ENCODE data around the gene FGFBP1. TPM values are rescaled to one million over a fixed set of nuclear protein-coding genes. Genes with fewer than 3 reads are reported as not detected.

Gene FGFBP1
- total and polyA plus RNA-seq, 5 donors from 2014 or later, result not detected

GRCh38 chr4:15942283-15942682 is 3.7 kb upstream of the FGFBP1 start:
- no peaks in the 10 kb centered on the region for H3K27me3 Mint-ChIP-seq

GRCh38 chr4:15938182-15938581 is 358 bp downstream of the FGFBP1 start:
- no peaks in the 10 kb centered on the region for H3K27me3 Mint-ChIP-seq

More at GRCh38 chr4:15942283-15942682, 3.7 kb upstream of the FGFBP1 start:
- no peaks in the 10 kb centered on the region for H3K36me3 ChIP-seq (ENCODE audit: control insufficient read depth, insufficient read depth, low read length)
- DNase-seq, result no peak
- no peaks in the 10 kb centered on the region for H3K36me3 Mint-ChIP-seq
- no peak for ATAC-seq (ENCODE audit: low read depth in 2 of 2)
- H3K4me1 Mint-ChIP-seq, result no peaks in the 10 kb centered on the region
- no peak overlapping the region for H3K4me3 ChIP-seq (ENCODE audit: low read depth, low read length)
- no peak overlapping the region for H3K27ac Mint-ChIP-seq
- H3K4me1 ChIP-seq (ENCODE audit: control insufficient read depth, insufficient read depth, low read length, poor library complexity, severe bottlenecking), result no peaks in the 10 kb centered on the region
- H3K9me3 ChIP-seq (ENCODE audit: control insufficient read depth in 2 of 2, low read length in 2 of 2), result no peaks in the 10 kb centered on the region
- no peak overlapping the region for H3K4me3 Mint-ChIP-seq
- H3K9me3 Mint-ChIP-seq, result peaks cover 0 to 2% (median 0%) of the 10 kb centered on the region in 7 donors
- peaks cover 7% of the 10 kb centered on the region for H3K27me3 ChIP-seq (ENCODE audit: control insufficient read depth, insufficient read depth, low read length)
- H3K27ac ChIP-seq (ENCODE audit: insufficient read depth, low read length, poor library complexity, severe bottlenecking), result no peak overlapping the region

GRCh38 chr4:15936495-15936894 is 2.0 kb downstream of the FGFBP1 start:
- Mint-ChIP-seq H3K9me3 (no peaks in the 10 kb centered on the region), H3K4me1 (no peaks in the 10 kb centered on the region), H3K27ac (no peak overlapping the region), H3K36me3 (no peaks in the 10 kb centered on the region), H3K4me3 (no peak overlapping the region), H3K27me3 (peaks cover 3% of the 10 kb centered on the region)
- Histone ChIP-seq H3K9me3 (ENCODE audit: control insufficient read depth in 2 of 2, low read length in 2 of 2) (no peaks in the 10 kb centered on the region), H3K27ac (ENCODE audit: insufficient read depth, low read length, poor library complexity, severe bottlenecking) (no peak overlapping the region), H3K27me3 (ENCODE audit: control insufficient read depth, insufficient read depth, low read length) (no peaks in the 10 kb centered on the region), H3K4me3 (ENCODE audit: low read depth, low read length) (no peak overlapping the region), H3K36me3 (ENCODE audit: control insufficient read depth, insufficient read depth, low read length) (no peaks in the 10 kb centered on the region), H3K4me1 (ENCODE audit: control insufficient read depth, insufficient read depth, low read length, poor library complexity, severe bottlenecking) (no peaks in the 10 kb centered on the region)
- ATAC-seq (ENCODE audit: low read depth in 2 of 2) (no peak), DNase-seq (no peak)

More at GRCh38 chr4:15938182-15938581, 358 bp downstream of the FGFBP1 start:
- Histone ChIP-seq H3K9me3 (ENCODE audit: control insufficient read depth in 2 of 2, low read length in 2 of 2) (no peaks in the 10 kb centered on the region), H3K27me3 (ENCODE audit: control insufficient read depth, insufficient read depth, low read length) (no peaks in the 10 kb centered on the region), H3K27ac (ENCODE audit: insufficient read depth, low read length, poor library complexity, severe bottlenecking) (no peak overlapping the region), H3K4me1 (ENCODE audit: control insufficient read depth, insufficient read depth, low read length, poor library complexity, severe bottlenecking) (no peaks in the 10 kb centered on the region), H3K4me3 (ENCODE audit: low read depth, low read length) (no peak overlapping the region), H3K36me3 (ENCODE audit: control insufficient read depth, insufficient read depth, low read length) (no peaks in the 10 kb centered on the region)
- DNase-seq (no peak), ATAC-seq (ENCODE audit: low read depth in 2 of 2) (no peak)
- H3K4me3 Mint-ChIP-seq, result no peak overlapping the region
- no peaks in the 10 kb centered on the region for H3K9me3 Mint-ChIP-seq
- no peak overlapping the region for H3K27ac Mint-ChIP-seq
- no peaks in the 10 kb centered on the region for H3K4me1 Mint-ChIP-seq
- H3K36me3 Mint-ChIP-seq, result no peaks in the 10 kb centered on the region

GRCh38 chr4:15935504-15936402 is 2.8 kb downstream of the FGFBP1 start:
- ATAC-seq (ENCODE audit: low read depth in 2 of 2) (no peak), DNase-seq (no peak)
- Mint-ChIP-seq H3K27ac (peak overlapping the region in 1 of 3 donors; percentile 20), H3K36me3 (no peaks in the 10 kb centered on the region), H3K4me3 (no peak overlapping the region), H3K27me3 (peaks cover 9% of the 10 kb centered on the region), H3K9me3 (no peaks in the 10 kb centered on the region), H3K4me1 (no peaks in the 10 kb centered on the region)
- no peaks in the 10 kb centered on the region for H3K9me3 ChIP-seq (ENCODE audit: control insufficient read depth in 2 of 2, low read length in 2 of 2)
- no peak overlapping the region for H3K4me3 ChIP-seq (ENCODE audit: low read depth, low read length)
- H3K4me1 ChIP-seq (ENCODE audit: control insufficient read depth, insufficient read depth, low read length, poor library complexity, severe bottlenecking), result no peaks in the 10 kb centered on the region
- H3K27me3 ChIP-seq (ENCODE audit: control insufficient read depth, insufficient read depth, low read length), result no peaks in the 10 kb centered on the region
- H3K36me3 ChIP-seq (ENCODE audit: control insufficient read depth, insufficient read depth, low read length), result no peaks in the 10 kb centered on the region
- no peak overlapping the region for H3K27ac ChIP-seq (ENCODE audit: insufficient read depth, low read length, poor library complexity, severe bottlenecking)

GRCh38 chr4:15934259-15934658 is 4.3 kb downstream of the FGFBP1 start:
- H3K27ac Mint-ChIP-seq, result peak overlapping the region in 1 of 3 donors; percentile 87
- H3K36me3 Mint-ChIP-seq, result no peaks in the 10 kb centered on the region
- Histone ChIP-seq H3K27me3 (ENCODE audit: control insufficient read depth, insufficient read depth, low read length) (no peaks in the 10 kb centered on the region), H3K9me3 (ENCODE audit: control insufficient read depth in 2 of 2, low read length in 2 of 2) (no peaks in the 10 kb centered on the region), H3K4me1 (ENCODE audit: control insufficient read depth, insufficient read depth, low read length, poor library complexity, severe bottlenecking) (no peaks in the 10 kb centered on the region), H3K27ac (ENCODE audit: insufficient read depth, low read length, poor library complexity, severe bottlenecking) (no peak overlapping the region), H3K4me3 (ENCODE audit: low read depth, low read length) (no peak overlapping the region), H3K36me3 (ENCODE audit: control insufficient read depth, insufficient read depth, low read length) (no peaks in the 10 kb centered on the region)
- no peak for ATAC-seq (ENCODE audit: low read depth in 2 of 2)
- H3K4me3 Mint-ChIP-seq, result no peak overlapping the region
- no peak for DNase-seq
- peaks cover 9% of the 10 kb centered on the region for H3K27me3 Mint-ChIP-seq
- no peaks in the 10 kb centered on the region for H3K9me3 Mint-ChIP-seq
- H3K4me1 Mint-ChIP-seq, result no peaks in the 10 kb centered on the region

GRCh38 chr4:15931451-15932210 is 6.9 kb downstream of the FGFBP1 start:
- DNase-seq (no peak), ATAC-seq (ENCODE audit: low read depth in 2 of 2) (no peak)
- peaks cover 13% of the 10 kb centered on the region for H3K27me3 Mint-ChIP-seq
- Histone ChIP-seq H3K36me3 (ENCODE audit: control insufficient read depth, insufficient read depth, low read length) (no peaks in the 10 kb centered on the region), H3K4me3 (ENCODE audit: low read depth, low read length) (no peak overlapping the region), H3K9me3 (ENCODE audit: control insufficient read depth in 2 of 2, low read length in 2 of 2) (no peaks in the 10 kb centered on the region), H3K27me3 (ENCODE audit: control insufficient read depth, insufficient read depth, low read length) (no peaks in the 10 kb centered on the region), H3K27ac (ENCODE audit: insufficient read depth, low read length, poor library complexity, severe bottlenecking) (no peak overlapping the region), H3K4me1 (ENCODE audit: control insufficient read depth, insufficient read depth, low read length, poor library complexity, severe bottlenecking) (no peaks in the 10 kb centered on the region)
- H3K9me3 Mint-ChIP-seq, result no peaks in the 10 kb centered on the region
- no peaks in the 10 kb centered on the region for H3K4me1 Mint-ChIP-seq
- H3K36me3 Mint-ChIP-seq, result no peaks in the 10 kb centered on the region
- no peak overlapping the region for H3K27ac Mint-ChIP-seq
- no peak overlapping the region for H3K4me3 Mint-ChIP-seq

- H3K27ac Mint-ChIP-seq, result no peak overlapping the region
- ATAC-seq (ENCODE audit: low read depth in 2 of 2), result no peak
Observed at GRCh38 chr4:15930314-15930713, 8.2 kb downstream of the FGFBP1 start.

More at GRCh38 chr4:15930314-15930713, 8.2 kb downstream of the FGFBP1 start:
- Mint-ChIP-seq H3K4me1 (no peaks in the 10 kb centered on the region), H3K27me3 (peaks cover 13% of the 10 kb centered on the region), H3K36me3 (no peaks in the 10 kb centered on the region), H3K9me3 (no peaks in the 10 kb centered on the region), H3K4me3 (no peak overlapping the region)
- no peak overlapping the region for H3K4me3 ChIP-seq (ENCODE audit: low read depth, low read length)
- no peaks in the 10 kb centered on the region for H3K36me3 ChIP-seq (ENCODE audit: control insufficient read depth, insufficient read depth, low read length)
- H3K9me3 ChIP-seq (ENCODE audit: control insufficient read depth in 2 of 2, low read length in 2 of 2), result no peaks in the 10 kb centered on the region
- H3K4me1 ChIP-seq (ENCODE audit: control insufficient read depth, insufficient read depth, low read length, poor library complexity, severe bottlenecking), result no peaks in the 10 kb centered on the region
- no peak overlapping the region for H3K27ac ChIP-seq (ENCODE audit: insufficient read depth, low read length, poor library complexity, severe bottlenecking)
- no peaks in the 10 kb centered on the region for H3K27me3 ChIP-seq (ENCODE audit: control insufficient read depth, insufficient read depth, low read length)
- DNase-seq, result no peak
